Activated CD8-positive, alpha-beta memory T cell treated with anti-CD3 and anti-CD28 coated beads for 24 hours (primary cell): Measurements from ENCODE around the gene PECR.
"Not testable (repeated sequence)": the region's sequence is repeated elsewhere in the genome, so short reads cannot be mapped to it uniquely, and the experiment has no call there.

Experiments
- DNase-seq: peaks from one replicate; pipeline ENCODE4 v3.0.0-alpha.2; 2020

The PECR gene

DNA sequence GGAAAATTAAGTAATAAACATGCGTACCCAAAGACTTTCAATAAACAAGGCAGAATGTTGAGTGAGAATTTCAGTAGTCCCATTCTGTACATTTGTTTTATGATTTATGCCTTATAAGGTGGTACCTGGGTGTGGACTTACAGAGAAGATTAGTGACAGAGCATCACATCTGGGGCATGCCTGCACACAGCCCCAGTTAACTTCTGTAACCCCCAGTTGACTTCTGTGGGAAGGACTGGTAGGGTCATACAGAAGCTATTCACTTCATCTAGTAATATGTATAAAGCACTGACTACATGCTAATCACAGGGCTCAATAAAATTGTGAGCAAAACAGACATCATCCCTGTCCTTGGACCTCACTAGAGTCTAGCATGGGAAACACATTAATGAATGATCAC is 84.4 kb downstream of the PECR start:
- no peak for DNase-seq

DNA sequence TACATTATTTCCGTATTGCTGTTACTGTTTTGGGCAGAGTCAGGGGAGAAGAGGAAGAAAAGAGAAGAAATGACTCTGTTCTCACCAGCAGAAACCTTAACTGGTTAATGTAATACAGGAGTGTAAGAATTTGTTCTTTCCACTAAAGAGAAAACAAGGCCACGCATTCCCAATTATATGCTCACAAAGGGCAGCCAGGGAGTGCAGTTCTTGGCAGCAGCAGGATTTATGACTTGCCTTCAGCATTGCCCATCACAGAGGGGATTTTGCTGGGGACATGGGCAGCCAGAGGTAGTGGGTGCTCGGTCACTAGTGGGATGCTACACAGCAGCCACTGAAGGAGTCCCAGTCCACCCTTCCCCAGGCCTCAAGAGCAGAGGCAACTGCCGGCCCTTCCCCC is 86.7 kb downstream of the PECR start:
- DNase-seq: no peak

DNA sequence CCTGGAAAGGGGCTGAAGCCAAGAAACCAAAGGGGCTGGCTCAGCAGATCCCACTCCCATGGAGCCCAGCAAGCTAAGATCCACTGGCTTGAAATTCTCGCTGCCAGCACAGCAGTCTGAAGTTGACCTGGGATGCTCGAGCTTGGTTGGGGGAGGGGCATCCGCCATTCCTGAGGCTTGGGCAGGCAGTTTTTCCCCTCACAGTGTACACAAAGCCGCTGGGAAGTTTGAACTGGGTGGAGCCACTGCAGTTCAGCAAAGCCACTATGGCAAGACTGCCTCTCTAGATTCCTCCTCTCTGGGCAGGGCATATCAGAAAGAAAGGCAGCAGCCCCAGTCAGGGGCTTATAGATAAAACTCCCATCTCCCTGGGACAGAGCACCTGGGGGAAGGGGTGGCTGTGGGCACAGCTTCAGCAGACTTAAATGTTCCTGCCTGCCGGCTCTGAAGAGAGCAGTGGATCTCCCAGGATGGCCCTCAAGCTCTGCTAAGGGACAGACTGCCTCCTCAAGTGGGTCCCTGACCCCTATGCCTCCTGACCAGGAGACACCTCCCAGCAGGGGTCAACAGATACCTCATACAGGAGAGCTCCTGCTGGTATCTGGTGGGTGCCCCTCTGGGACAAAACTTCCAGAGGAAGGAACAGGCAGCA is 92.9 kb downstream of the PECR start:
- not testable (repeated sequence) for DNase-seq
